CD8-positive, alpha-beta memory T cell (primary cell): ENCODE measurements around the gene VPS13D. TPM values are rescaled to one million over a fixed set of nuclear protein-coding genes. Genes with fewer than 3 reads are reported as not detected.
"Not testable (repeated sequence)": the region's sequence is repeated elsewhere in the genome, so short reads cannot be mapped to it uniquely, and the experiment has no call there.

Source experiments
- CTCF ChIA-PET: fragments of 350-600 bp; sonication (Branson Sonifier 250); formaldehyde crosslinking; loops from one replicate; lab custom pipeline; 2021; ENCODE audit warnings: antibody characterized with exemption; lab: Charles Lee
- POLR2A ChIA-PET: fragments of 350-600 bp; sonication (Branson Sonifier 250); formaldehyde crosslinking; loops from one replicate; lab custom pipeline; 2021; ENCODE audit warnings: antibody characterized with exemption; lab: Charles Lee
- DNase-seq, 5 donors: peaks; one replicate each; pipeline versions ENCODE4 v3.0.0 to v3.0.0-alpha.2; 2020 to 2022; ENCODE audit warnings: mixed read lengths in 1 of 5
- H3K27ac ChIP-seq: one replicate; pipeline ENCODE4 v1.7.0; 2013; ENCODE audit warnings: low read depth, mild to moderate bottlenecking, low read length, moderate library complexity
- H3K27me3 ChIP-seq: 2 replicates; pipeline ENCODE4 v1.7.0; 2013; ENCODE audit warnings: low read length, mild to moderate bottlenecking; ENCODE audit not compliant: insufficient read depth, poor library complexity, severe bottlenecking
- H3K36me3 ChIP-seq: 2 replicates; pipeline ENCODE4 v1.7.0; 2013; ENCODE audit warnings: mild to moderate bottlenecking, low read length, moderate library complexity; ENCODE audit not compliant: insufficient read depth
- H3K4me1 ChIP-seq: 2 replicates; pipeline ENCODE4 v1.7.0; 2013; ENCODE audit warnings: mild to moderate bottlenecking, low read length, moderate library complexity; ENCODE audit not compliant: insufficient read depth
- H3K4me3 ChIP-seq: 2 replicates; pipeline ENCODE4 v1.7.0; 2013; ENCODE audit warnings: mild to moderate bottlenecking, low read length
- H3K9me3 ChIP-seq: 2 replicates; pipeline ENCODE4 v1.7.0; 2013; ENCODE audit warnings: mild to moderate bottlenecking, low read length
- H3K27ac Mint-ChIP-seq, 8 donors: one replicate each; pipeline ENCODE4 v1.8.0; 2020 to 2021; ENCODE audit warnings: mixed read lengths in 8 of 8, mild to moderate bottlenecking in 6 of 8, inconsistent platforms in 3 of 8, moderate library complexity in 3 of 8
- H3K27me3 Mint-ChIP-seq, 2 donors: one replicate each; pipeline ENCODE4 v1.8.0; 2020 to 2021; ENCODE audit warnings: mixed read lengths in 2 of 2, mild to moderate bottlenecking in 1 of 2, moderate library complexity in 1 of 2
- H3K36me3 Mint-ChIP-seq, 3 donors: one replicate each; pipeline ENCODE4 v1.8.0; 2020 to 2021; ENCODE audit warnings: mixed read lengths in 3 of 3, inconsistent platforms in 1 of 3, mild to moderate bottlenecking in 1 of 3
- H3K4me1 Mint-ChIP-seq, 3 donors: one replicate each; pipeline ENCODE4 v1.8.0; 2020 to 2021; ENCODE audit warnings: mixed read lengths in 3 of 3, inconsistent platforms in 1 of 3, mild to moderate bottlenecking in 1 of 3
- H3K4me3 Mint-ChIP-seq, 7 donors: one replicate each; pipeline ENCODE4 v1.8.0; 2020 to 2021; ENCODE audit warnings: mixed read lengths in 7 of 7, mild to moderate bottlenecking in 6 of 7, moderate library complexity in 4 of 7, inconsistent platforms in 2 of 7
- H3K9me3 Mint-ChIP-seq, 5 donors: one replicate each; pipeline ENCODE4 v1.8.0; 2020 to 2022; ENCODE audit warnings: mixed read lengths in 5 of 5, mild to moderate bottlenecking in 3 of 5, moderate library complexity in 2 of 5, inconsistent platforms in 1 of 5
- polyA plus RNA-seq: library from polyadenylated mRNA; unstranded; fragments of 300-500 nt; fragmentation: Illumina TruSeq; gene quantifications from one replicate; pipeline ENCODE4 v1.2.3, GENCODE V29; 2021
- total RNA-seq, 2 experiments: library from RNA; stranded (reverse); gene quantifications; one replicate each; pipeline ENCODE4 v1.2.3, GENCODE V29; 2021

Gene VPS13D
- total and polyA plus RNA-seq, 3 experiments from 2014 or later = 9.7 to 28.5 (median 24.1) TPM

- H3K4me3 ChIP-seq, H3K27ac Mint-ChIP-seq, DNase-seq, H3K9me3 ChIP-seq, POLR2A ChIA-PET, H3K27me3 Mint-ChIP-seq, H3K27me3 ChIP-seq, H3K36me3 Mint-ChIP-seq, H3K36me3 ChIP-seq, H3K4me3 Mint-ChIP-seq, H3K4me1 ChIP-seq, CTCF ChIA-PET, H3K9me3 Mint-ChIP-seq, H3K27ac ChIP-seq: not testable (repeated sequence)
- H3K4me1 Mint-ChIP-seq = peaks cover 4 to 11% (median 6%) of the 10 kb centered on the region in 3 donors
Measured at GRCh38 chr1:12522780-12523179, 292.9 kb downstream of the VPS13D start.

DNA sequence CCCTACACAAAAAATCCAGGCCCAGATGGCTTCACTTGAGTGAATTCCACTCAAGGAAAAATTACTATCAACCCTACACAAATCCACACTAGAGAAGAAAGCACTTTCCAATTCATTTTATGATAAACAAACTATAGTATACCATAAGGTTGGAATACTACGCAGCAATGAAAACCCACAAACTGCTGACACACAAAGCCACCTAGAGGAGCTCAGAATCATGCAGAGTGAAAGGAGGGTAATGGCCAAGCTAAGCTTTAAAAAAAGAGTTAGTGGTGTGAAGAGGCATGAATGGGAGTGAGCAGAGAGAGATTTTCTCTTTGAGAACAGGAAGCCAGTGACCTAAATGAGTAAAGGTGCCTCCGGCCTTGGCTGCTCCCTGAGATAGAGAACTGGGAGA is 294.4 kb downstream of the VPS13D start:
- Histone ChIP-seq H3K9me3 (no peaks in the 10 kb centered on the region), H3K27ac (no peak overlapping the region), H3K4me3 (no peak overlapping the region), H3K4me1 (no peaks in the 10 kb centered on the region), H3K36me3 (no peaks in the 10 kb centered on the region), H3K27me3 (no peaks in the 10 kb centered on the region)
- peaks cover 0 to 3% (median 0%) of the 10 kb centered on the region in 3 donors for H3K36me3 Mint-ChIP-seq
- peaks cover 0 to 6% (median 1%) of the 10 kb centered on the region in 3 donors for H3K4me1 Mint-ChIP-seq
- H3K4me3 Mint-ChIP-seq = no peak overlapping the region
- H3K27me3 Mint-ChIP-seq = peaks cover 0 to 3% of the 10 kb centered on the region in 2 donors
- no peak overlapping the region for H3K27ac Mint-ChIP-seq
- DNase-seq = no peak
- POLR2A ChIA-PET = interaction anchor here (0.5 kb wide), 1 partner anchor 12 kb away, joined by 3 read pairs; no protein-coding TSS in a partner anchor
- CTCF ChIA-PET = no interaction called here
- no peaks in the 10 kb centered on the region for H3K9me3 Mint-ChIP-seq

DNA sequence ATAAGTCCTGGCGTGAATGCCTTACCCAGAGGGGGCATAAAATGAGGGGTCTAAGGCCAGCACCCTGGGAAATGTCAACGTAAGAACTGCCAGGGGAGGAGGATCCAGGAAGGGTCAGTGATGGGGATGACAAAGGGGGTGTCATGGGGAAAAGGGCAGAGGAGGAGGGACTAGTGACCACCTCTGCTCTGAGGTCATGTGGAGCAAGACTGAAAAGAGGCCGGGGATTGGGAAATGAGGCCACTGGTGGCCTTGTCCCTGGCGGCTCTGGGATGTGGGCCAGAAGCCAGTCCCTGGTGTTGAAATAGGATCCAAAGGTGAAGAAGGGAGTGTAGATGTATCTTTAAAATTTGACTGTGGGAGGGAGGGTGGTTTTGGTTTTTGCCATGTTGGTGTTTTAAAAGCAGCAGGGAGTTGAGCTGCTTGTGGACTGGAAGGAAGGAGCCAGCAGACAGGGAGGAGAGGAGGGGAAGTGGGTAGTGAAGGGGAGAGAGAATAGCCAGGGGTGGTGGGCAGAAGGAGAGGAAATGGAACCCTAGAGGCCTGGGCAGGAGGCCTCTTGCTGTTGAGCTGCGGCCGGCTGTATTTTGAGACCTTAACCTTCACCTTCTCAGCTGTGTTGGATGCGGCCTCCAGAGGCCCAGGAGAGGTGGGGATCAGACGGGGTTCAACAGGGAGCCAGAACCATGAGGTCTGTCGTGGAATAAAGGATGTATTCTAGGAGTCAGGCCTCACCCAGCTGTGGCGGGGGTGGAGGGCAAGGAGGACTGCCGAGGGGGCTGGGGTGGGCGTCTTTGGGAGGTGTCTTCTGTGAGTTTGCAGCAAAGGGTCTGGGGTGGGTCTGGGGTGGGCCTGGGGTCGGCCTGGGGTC is 295.7 kb downstream of the VPS13D start:
- Histone ChIP-seq H3K27me3 (no peaks in the 10 kb centered on the region), H3K9me3 (no peaks in the 10 kb centered on the region), H3K36me3 (no peaks in the 10 kb centered on the region), H3K4me3 (no peak overlapping the region), H3K4me1 (no peaks in the 10 kb centered on the region), H3K27ac (no peak overlapping the region)
- Mint-ChIP-seq H3K4me1 (peaks cover 2 to 6% (median 6%) of the 10 kb centered on the region in 3 donors), H3K9me3 (no peaks in the 10 kb centered on the region), H3K4me3 (no peak overlapping the region), H3K36me3 (no peaks in the 10 kb centered on the region), H3K27ac (peak overlapping the region in 3 of 8 donors; percentile 18 to 78 (median 66)), H3K27me3 (no peaks in the 10 kb centered on the region)
- DNase-seq = no peak
- CTCF ChIA-PET = no interaction called here
- POLR2A ChIA-PET = no interaction called here

DNA sequence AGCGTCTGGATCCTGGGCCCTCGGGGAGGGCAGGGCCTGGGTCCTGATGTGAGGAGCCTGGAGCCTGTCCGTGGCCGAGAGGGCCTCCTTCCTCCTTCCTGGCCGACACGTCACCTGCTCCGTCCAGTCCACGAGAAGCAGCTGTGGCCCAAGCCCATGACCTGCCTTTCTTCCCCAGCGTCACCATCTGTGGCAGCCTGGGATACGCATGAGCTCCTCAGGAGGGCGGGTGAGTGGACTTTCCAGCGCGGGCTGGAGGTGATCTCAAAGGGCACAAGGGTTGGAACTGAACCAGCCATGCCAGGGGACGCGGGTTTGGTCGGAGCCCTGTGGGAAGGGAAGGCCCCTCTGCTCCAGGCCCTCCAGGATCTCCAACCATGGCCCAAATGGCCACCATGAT is 297.7 kb downstream of the VPS13D start:
- Histone ChIP-seq H3K4me1 (no peaks in the 10 kb centered on the region), H3K27ac (no peak overlapping the region), H3K36me3 (no peaks in the 10 kb centered on the region), H3K4me3 (no peak overlapping the region), H3K9me3 (no peaks in the 10 kb centered on the region), H3K27me3 (no peaks in the 10 kb centered on the region)
- no peak overlapping the region for H3K4me3 Mint-ChIP-seq
- ChIA-PET CTCF (no interaction called here), POLR2A (no interaction called here)
- H3K9me3 Mint-ChIP-seq = no peaks in the 10 kb centered on the region
- H3K36me3 Mint-ChIP-seq = peaks cover 0 to 3% (median 0%) of the 10 kb centered on the region in 3 donors
- peak overlapping the region in 1 of 8 donors; percentile 87 for H3K27ac Mint-ChIP-seq
- DNase-seq = no peak
- peaks cover 2 to 6% (median 6%) of the 10 kb centered on the region in 3 donors for H3K4me1 Mint-ChIP-seq
- H3K27me3 Mint-ChIP-seq = no peaks in the 10 kb centered on the region

DNA sequence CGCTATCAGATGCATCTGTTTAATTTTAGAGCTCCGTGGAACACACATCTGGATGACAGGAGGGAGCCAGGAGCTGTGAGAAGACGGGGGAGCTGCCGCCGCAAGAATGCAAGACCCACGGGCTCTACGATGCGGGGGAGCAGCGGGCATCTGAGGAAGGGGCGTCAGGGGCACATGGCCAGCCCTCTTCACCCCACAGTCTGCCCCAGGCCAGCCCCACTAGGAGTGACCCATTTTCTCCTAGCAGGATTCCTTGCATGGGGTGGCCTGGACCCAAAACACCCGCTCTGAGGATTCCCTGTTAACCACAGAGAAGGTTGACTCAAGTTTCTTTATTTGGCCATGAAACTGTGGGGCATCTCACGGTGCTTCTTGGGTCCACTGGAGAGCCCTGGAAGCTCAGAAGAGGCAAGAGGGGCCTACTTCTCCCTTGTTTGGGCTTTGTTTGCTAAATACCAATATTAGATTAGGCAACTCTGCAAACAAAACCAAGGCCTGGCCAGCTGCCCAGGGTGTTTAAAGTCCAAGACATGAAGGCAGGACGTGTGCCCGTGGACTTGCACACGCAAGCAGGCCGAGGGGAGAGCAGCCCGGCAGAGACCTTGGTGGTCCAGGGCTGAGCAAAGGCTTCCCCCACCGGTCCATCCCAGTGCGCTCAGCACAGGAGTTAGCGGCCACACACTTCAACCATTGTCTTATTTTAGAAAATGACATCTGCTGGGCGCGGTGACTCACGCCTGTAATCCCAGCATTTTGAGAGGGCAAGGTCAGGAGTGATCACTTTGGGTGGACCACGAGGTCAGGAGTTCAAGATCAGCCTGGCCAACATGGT is 298.4 kb downstream of the VPS13D start:
- no peaks in the 10 kb centered on the region for H3K4me1 ChIP-seq
- H3K4me1 Mint-ChIP-seq = peaks cover 2 to 6% (median 6%) of the 10 kb centered on the region in 3 donors
- ChIA-PET POLR2A (no interaction called here), CTCF (no interaction called here)
- peaks cover 0 to 4% (median 0%) of the 10 kb centered on the region in 3 donors for H3K36me3 Mint-ChIP-seq
- H3K4me3 ChIP-seq = no peak overlapping the region
- H3K27me3 ChIP-seq = no peaks in the 10 kb centered on the region
- H3K27me3 Mint-ChIP-seq = no peaks in the 10 kb centered on the region
- H3K9me3 ChIP-seq = no peaks in the 10 kb centered on the region
- DNase-seq = no peak
- H3K27ac ChIP-seq = peak overlapping the region; percentile 71
- no peak overlapping the region for H3K4me3 Mint-ChIP-seq
- H3K9me3 Mint-ChIP-seq = no peaks in the 10 kb centered on the region
- no peaks in the 10 kb centered on the region for H3K36me3 ChIP-seq
- peak overlapping the region in 1 of 8 donors; percentile 87 for H3K27ac Mint-ChIP-seq

DNA sequence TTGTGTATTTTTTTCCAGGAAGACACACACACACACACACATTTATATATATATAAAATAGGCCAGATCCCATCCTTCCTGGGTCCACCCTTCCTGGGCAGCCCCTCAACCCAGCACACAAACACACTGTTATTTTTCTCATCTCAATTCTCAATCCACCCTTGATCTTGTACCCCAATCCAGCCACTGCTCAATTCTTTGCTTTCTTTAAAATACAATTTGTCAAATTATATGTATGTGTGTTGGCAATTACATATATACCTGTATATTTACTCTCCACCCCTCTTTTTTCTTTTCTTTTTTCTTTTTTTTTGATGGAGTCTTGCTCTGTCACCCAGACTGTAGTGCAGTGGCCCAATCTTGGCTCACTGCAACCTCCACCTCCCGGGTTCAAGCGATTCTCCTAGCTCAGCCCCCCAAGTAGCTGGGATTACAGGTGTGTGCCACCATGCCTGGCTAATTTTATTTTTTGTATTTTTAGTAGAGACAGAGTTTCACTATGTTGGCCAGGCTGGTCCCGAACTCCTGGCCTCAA is 299.9 kb downstream of the VPS13D start:
- DNase-seq = no peak
- Mint-ChIP-seq H3K27me3 (no peaks in the 10 kb centered on the region), H3K27ac (no peak overlapping the region), H3K4me1 (peaks cover 2 to 6% (median 6%) of the 10 kb centered on the region in 3 donors), H3K36me3 (peaks cover 0 to 5% (median 0%) of the 10 kb centered on the region in 3 donors), H3K4me3 (no peak overlapping the region), H3K9me3 (no peaks in the 10 kb centered on the region)
- Histone ChIP-seq H3K9me3 (no peaks in the 10 kb centered on the region), H3K27me3 (no peaks in the 10 kb centered on the region), H3K4me1 (no peaks in the 10 kb centered on the region), H3K4me3 (no peak overlapping the region), H3K36me3 (no peaks in the 10 kb centered on the region), H3K27ac (peak overlapping the region; percentile 71)
- CTCF ChIA-PET = no interaction called here
- POLR2A ChIA-PET = no interaction called here

DNA sequence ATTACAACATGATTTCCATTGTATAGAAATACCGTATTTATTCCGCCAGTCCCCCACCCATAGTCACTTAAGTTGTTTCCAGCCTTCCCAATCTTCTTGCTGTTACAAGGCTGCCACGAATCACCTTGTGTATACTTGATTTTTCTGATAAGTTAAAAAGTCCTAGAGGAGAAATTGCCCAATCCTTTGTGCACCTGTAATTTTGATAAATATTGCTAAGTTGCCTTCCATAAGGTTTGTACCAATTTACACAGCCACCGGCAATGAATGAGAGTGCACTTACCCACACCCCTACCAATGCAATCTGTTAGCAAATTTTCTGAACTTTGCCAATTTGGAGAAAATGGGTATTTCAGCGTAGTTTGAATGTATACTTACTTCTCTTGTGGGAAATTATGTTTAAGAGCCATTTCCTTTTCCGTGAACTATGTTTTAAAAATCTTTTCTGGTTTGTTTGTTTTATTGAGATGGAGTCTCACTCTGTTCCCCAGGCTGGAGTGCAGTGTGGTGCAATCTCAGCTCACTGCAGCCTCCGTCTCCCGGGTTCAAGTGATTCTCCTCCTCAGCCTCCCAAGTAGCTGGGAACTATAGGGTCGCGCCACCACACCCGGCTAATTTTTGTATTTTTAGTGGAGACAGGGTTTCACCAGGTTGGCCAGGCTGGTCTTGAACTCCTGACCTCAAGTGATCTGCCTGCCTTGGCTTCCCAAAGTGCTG is 300.8 kb downstream of the VPS13D start:
- Mint-ChIP-seq H3K27ac (peak overlapping the region in 1 of 8 donors; percentile 31), H3K4me1 (peaks cover 2 to 6% (median 6%) of the 10 kb centered on the region in 3 donors), H3K36me3 (peaks cover 4 to 9% (median 5%) of the 10 kb centered on the region in 3 donors), H3K27me3 (no peaks in the 10 kb centered on the region), H3K4me3 (no peak overlapping the region), H3K9me3 (peaks cover 0 to 4% (median 0%) of the 10 kb centered on the region in 5 donors)
- POLR2A ChIA-PET = no interaction called here
- Histone ChIP-seq H3K36me3 (no peaks in the 10 kb centered on the region), H3K4me3 (no peak overlapping the region), H3K27me3 (no peaks in the 10 kb centered on the region), H3K27ac (no peak overlapping the region), H3K4me1 (no peaks in the 10 kb centered on the region), H3K9me3 (no peaks in the 10 kb centered on the region)
- CTCF ChIA-PET = no interaction called here
- DNase-seq = no peak
